AG09309 (cell line): ENCODE measurements around the gene TNS4.

ENCODE experiments used
- DNase-seq: peaks from one replicate; pipeline ENCODE4 v3.0.0-alpha.2; 2010; ENCODE audit warnings: low read depth
- H3K4me3 ChIP-seq: 2 replicates; pipeline ENCODE4 v1.5.1; 2011; ENCODE audit warnings: mild to moderate bottlenecking, low read depth, low read length, moderate library complexity; ENCODE audit not compliant: control insufficient read depth
- TF ChIP-seq, protein P1 (sequence below): IDR thresholded peaks from 2 replicates; pipeline ENCODE4 v1.5.1; 2011; ENCODE audit warnings: mild to moderate bottlenecking, low read depth, low read length, inconsistent platforms; ENCODE audit not compliant: insufficient read depth, control insufficient read depth; ENCODE audit errors: missing control alignments

Gene TNS4

DNA sequence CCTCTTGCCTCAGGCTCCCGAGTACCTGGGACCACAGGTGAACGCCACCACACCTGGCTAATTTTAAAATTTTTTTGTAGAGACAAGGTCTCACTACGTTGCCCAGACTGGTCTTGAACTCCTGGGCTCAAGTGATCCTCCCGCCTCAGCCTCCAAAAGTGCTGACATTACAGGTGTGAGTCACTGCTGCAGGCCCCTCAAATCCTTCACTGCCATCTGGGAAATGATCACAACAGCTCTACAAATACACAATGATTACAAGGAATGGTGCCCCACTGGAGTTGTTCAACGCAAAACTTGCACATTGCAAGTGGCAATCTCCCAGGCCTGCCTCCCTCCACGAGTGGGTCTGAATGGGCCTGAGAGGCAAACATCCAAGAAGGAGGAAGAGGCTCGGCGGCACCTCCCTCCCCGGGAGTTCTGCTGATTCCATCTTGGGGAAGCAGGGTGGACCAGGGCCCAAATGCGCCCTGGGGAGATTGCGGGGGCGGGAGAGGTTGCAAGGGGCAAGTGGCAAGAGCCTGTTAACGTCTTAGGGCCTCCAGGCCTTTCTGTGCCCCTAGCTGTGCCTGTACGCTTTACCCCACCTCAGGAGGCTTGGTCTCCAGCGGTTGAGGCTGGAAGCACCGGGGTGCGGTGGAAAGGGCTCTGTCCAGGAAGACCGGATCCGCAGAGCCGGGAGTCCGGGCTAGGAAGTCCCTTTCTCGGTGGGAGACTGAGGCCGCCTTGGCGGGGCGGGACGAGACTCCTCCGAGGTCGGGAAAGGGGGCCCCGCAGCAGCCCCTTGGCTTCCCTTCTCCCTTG lies 58.8 kb downstream of the TNS4 start:
- H3K4me3 ChIP-seq: peak overlapping the region; percentile 97
- TF ChIP-seq, protein P1, sequence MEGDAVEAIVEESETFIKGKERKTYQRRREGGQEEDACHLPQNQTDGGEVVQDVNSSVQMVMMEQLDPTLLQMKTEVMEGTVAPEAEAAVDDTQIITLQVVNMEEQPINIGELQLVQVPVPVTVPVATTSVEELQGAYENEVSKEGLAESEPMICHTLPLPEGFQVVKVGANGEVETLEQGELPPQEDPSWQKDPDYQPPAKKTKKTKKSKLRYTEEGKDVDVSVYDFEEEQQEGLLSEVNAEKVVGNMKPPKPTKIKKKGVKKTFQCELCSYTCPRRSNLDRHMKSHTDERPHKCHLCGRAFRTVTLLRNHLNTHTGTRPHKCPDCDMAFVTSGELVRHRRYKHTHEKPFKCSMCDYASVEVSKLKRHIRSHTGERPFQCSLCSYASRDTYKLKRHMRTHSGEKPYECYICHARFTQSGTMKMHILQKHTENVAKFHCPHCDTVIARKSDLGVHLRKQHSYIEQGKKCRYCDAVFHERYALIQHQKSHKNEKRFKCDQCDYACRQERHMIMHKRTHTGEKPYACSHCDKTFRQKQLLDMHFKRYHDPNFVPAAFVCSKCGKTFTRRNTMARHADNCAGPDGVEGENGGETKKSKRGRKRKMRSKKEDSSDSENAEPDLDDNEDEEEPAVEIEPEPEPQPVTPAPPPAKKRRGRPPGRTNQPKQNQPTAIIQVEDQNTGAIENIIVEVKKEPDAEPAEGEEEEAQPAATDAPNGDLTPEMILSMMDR: no peak
- no peak for DNase-seq

DNA sequence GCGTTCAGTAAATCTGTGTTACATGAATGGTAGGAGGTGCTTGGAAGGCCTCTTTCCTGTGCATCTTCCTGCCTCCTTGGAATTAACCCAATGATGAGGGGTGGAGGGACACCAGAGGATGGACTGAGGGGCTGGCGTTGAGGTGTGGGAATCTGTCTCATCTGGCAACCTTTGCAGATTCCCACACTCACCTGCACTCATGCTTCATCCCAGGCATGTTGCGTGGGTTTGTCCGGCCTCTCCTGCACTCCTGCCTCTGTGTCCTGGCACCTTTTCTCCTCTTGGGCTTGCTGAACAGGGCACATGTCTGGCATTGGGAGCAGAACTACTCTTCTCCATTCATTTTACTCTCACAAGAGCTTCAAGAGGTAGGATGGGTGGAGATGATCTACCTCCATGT lies 61.3 kb downstream of the TNS4 start:
- no peak overlapping the region for H3K4me3 ChIP-seq
- TF ChIP-seq, protein P1: no peak
- no peak for DNase-seq

DNA sequence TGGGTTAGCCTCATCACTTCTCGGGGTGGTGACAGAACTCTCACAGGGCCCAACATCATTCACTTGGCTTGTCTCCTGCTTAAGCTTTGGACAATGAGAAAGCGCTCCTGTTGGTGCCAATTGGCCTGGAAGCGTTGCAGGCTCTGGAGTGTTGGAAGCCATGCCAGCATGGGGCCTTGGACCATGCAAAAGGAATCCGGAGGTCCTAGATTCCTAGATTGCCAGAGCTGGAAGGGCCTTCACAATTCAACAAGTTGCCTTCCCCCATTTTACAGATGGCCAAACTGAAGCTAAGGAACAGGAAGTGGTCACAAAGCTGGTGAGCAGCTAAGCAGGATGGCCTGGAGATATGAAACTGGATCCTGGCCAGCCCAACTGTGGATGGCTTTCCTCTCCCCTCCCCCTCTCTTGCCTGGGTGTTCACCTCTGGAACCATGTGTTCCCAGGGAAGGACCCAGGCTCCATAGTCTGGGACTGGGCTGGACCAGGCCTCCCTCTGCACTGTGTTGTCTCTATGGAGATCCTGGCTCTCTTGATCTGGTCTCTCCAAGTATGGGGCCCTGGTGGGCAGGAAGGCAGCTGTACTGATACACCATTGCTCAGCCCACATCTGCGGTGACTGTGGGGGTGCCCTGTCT lies 64.2 kb downstream of the TNS4 start:
- H3K4me3 ChIP-seq: no peak overlapping the region
- DNase-seq: no peak

DNA sequence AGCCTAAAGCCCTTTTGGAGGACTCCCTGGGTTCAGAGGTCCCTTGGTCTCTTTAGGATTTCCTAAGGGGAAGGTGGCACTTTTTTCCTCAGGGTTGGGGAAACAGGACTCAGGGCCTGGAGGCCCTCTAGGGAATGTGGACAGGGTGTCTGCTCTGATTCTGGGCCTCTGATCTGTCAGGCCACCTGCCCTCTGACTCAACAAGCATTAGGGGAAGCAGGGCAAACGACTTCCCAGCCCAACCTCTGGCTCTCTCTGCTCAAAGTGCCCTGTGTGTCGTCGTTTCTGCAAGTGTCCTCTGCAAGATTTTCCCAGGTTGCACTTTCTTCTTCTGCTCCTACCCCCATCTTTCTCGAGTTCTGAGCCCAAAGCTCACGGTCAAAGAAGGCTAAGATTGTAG lies 64.8 kb downstream of the TNS4 start:
- DNase-seq: no peak
- TF ChIP-seq, protein P1: no peak
- H3K4me3 ChIP-seq: no peak overlapping the region

More for the DNA sequence above, 64.2 kb downstream of the TNS4 start:
- TF ChIP-seq, protein P1: no peak

DNA sequence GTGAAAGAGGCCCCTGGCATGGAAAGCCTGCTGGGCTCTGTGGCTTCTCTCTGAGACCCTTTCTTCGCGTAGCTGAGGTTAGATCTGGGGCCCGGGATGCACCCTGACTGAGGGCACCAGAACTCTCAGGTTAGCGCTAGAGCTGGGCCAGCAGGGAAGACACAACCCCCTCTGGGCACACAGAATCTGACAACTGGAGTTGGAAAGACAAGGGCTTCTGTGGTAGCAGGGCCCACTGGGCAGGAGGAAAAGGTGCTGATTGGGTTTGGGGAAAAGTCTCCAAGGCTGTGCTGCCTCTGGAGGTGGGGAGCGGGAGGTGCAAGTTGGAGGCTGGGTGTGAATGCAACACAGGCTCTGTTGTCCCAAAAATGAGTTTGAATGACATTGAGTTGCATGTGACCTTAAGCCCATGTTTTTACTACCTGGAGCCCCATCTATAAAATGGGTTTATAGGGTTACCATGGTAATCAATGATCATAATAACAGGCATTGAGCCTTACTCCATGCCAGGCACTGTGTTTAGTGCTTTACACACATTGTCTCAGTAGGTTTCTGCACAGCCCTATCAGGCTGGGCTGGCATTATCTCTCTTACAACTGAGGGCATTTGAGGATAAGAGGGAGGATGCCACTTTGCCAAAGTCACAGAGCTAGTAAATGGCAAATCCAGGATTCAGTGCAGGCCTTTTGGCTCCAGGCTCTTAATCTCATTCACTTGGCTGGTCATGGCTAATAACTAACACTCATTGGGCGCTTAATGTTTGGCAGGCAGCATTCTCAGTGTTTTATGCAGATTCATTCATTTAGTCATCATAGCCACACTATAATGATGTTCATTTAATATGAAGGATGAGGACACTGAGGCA lies 67.6 kb downstream of the TNS4 start:
- TF ChIP-seq, protein P1: peak; percentile 52
- H3K4me3 ChIP-seq: no peak overlapping the region
- no peak for DNase-seq

DNA sequence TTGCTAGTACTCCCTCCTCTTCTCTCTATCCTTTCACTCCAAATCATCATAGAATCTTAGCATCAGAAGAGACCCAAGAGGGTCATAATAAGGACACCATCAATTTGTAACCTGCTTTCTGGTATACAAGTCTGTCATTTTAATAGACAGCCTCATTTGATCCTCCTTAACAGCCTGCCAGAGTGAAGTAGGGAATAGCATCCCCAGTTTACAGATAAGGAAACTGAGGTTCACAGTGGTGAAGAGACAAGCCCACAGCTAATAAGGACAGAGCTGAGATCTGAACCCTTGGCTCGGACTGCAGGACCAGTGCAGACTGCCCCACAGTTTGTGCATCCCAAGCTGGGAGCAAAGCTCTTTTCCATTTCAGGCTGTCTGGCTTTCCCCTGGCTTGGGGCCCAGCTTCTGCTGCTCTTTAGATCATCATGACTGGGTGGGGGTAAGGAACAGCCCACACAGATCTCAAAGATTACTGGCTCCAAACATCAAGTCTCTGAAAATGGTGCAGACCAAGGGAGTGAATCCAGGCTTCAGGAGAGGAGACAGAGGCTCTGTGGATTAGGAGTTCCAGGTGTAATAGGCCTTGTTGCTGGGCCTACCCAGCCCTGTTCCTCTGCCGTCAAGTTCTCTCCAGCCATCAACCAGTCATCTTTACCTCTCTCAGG lies 68.4 kb downstream of the TNS4 start:
- no peak overlapping the region for H3K4me3 ChIP-seq
- no peak for DNase-seq
- TF ChIP-seq, protein P1: no peak
